Activated naive CD4-positive, alpha-beta T cell treated with anti-CD3 and anti-CD28 coated beads, Interleukin-2, amount 50 U/mL, for 72 hours (primary cell): ENCODE data around the gene JMJD1C. TPM values are rescaled to one million over a fixed set of nuclear protein-coding genes. Genes with fewer than 3 reads are reported as not detected.
A peak's percentile ranks its signal among the peaks of the same experiment; 100 is the strongest.
"Not testable (repeated sequence)": the region's sequence is repeated elsewhere in the genome, so short reads cannot be mapped to it uniquely, and the experiment has no call there.

Source experiments
- ATAC-seq, 2 donors: fragments of 150-1000 bp; cut with Tn5 transposase; 2 replicates each; pipeline ENCODE4 v1.10.0; 2021; ENCODE audit warnings: mild to moderate bottlenecking in 2 of 2, moderate library complexity in 2 of 2
- DNase-seq, 2 donors: peaks; one replicate each; pipeline ENCODE4 v3.0.0; 2021 to 2022; ENCODE audit warnings: low spot score in 2 of 2
- H3K27ac Mint-ChIP-seq, 2 donors: one replicate each; pipeline ENCODE4 v1.8.0; 2022; ENCODE audit warnings: mild to moderate bottlenecking in 2 of 2, mixed read lengths in 2 of 2
- H3K36me3 Mint-ChIP-seq, 2 donors: one replicate each; pipeline ENCODE4 v1.8.0; 2022; ENCODE audit warnings: mixed read lengths in 2 of 2
- H3K9me3 Mint-ChIP-seq, 2 donors: one replicate each; pipeline ENCODE4 v1.8.0; 2022; ENCODE audit warnings: mixed read lengths in 2 of 2
- total RNA-seq, 2 donors: library from RNA; stranded (reverse); gene quantifications; one replicate each; pipeline ENCODE4 v1.2.3, GENCODE V29; 2022

The JMJD1C gene
- total RNA-seq, 2 donors from 2014 or later, result 62.5 to 68.7 TPM

DNA sequence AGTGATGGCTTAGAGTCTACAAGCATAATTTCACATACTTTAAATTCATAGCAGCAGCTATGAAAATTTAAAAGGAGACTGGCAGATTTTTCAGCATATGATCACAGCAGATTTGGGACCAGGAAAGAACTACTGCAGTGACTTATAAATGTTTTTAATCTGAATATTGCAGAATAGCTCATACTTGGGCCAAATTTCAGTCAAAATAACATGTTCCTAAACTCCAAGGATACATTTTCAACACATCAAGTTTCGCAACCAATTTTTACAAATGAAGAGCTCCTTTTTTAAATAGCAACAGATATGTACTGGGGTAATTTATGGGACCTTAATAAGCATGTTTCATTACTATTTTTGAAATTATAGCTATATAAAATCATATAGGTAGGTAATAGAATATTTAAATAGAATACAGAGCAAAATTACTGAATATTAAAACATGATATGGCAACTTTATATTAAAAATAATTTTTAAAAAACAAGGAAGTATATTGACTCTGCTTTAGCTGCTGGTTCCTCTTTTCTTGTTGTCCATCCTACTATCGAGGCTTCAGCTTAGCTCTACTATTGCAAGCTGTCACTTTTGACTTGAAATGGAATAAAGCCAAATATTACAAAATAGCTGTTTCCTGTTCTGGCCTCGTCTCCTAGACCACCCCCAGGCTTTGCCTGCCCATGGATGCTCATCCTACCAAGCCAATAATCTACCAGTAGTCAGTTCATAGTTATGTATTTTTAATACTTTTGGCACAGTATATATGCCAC, 209.6 kb downstream of the JMJD1C start:
- Mint-ChIP-seq H3K36me3 (peaks cover 0 to 24% of the 10 kb centered on the region in 2 donors), H3K9me3 (peaks cover 0 to 3% of the 10 kb centered on the region in 2 donors), H3K27ac (no peak overlapping the region)
- DNase-seq, result no peak
- ATAC-seq, result no peak

DNA sequence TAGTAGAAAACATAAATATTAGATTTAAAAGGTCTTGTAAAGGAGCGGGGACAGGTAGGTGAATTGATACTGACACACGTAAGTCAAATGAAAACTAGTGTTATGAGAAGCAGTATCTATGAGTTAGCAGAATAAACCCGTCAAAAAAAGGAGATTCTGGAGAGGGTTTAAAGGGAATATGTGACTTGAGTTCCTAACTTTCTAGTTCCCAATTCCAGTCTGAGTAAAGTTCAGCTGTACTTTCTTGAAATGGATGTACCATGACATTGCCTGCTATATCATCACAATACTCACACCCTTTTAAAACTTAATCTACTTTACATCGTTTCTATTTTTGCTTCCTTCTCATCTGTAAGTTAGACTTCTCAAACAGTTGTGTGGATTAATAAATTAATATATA, 210.5 kb downstream of the JMJD1C start:
- no peak for DNase-seq
- Mint-ChIP-seq H3K36me3 (peaks cover 0 to 17% of the 10 kb centered on the region in 2 donors), H3K27ac (no peak overlapping the region)

DNA sequence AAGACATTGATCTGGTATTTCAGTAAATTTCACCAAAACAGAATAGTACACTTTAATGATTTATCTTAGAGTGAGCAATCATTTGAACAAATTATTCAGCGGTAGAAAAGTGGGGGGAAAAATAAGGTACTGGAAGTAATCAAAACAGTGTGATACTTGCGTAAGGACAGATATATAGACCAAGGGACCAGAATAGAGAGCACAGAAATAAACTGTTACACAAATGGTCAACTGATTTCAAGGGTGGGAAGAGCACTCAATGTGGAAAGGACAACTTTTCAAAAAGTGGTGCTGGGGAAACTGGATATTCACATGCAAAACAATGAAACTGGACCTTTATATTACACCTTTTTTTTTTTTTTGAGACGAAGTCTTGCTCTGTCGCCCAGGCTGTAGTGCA, 212.7 kb downstream of the JMJD1C start:
- Mint-ChIP-seq H3K36me3 (peaks cover 7 to 30% of the 10 kb centered on the region in 2 donors), H3K9me3 (peaks cover 0 to 3% of the 10 kb centered on the region in 2 donors), H3K27ac (peak overlapping the region in 1 of 2 donors; percentile 11)
- ATAC-seq (no peak), DNase-seq (no peak)

More for the DNA sequence above, 210.5 kb downstream of the JMJD1C start:
- H3K9me3 Mint-ChIP-seq, result peaks cover 0 to 3% of the 10 kb centered on the region in 2 donors
- ATAC-seq, result no peak

DNA sequence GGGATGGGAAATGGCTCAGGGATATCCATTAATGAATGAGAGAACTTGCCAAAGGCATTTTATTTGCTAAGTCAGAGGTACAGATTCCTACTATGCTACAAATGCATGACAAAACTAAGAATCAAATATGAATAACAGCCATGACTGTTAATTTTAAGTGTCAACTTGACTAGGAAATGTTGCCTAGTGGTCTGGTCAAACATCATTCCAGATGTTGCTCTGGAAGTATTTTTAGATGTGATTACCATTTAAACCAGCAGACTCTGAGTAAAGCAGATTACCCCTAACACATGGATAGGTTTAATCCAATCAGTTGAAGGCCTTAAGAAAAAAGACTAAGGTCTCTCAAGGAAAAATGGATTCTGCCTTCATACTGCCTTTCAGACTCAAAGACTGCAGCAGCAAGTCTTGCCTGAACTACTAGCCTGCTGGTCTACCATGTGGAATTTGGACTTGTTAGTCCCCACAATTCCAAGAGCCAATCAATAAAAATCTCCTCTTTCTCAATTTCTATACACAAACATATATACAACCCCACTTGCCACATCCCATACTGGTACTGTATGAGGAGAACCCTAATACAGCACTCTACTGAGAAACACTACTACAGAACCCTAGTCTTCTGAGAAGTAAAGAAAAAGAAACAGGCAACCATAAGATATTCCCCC, 213.5 kb downstream of the JMJD1C start:
- peaks cover 1 to 3% of the 10 kb centered on the region in 2 donors for H3K9me3 Mint-ChIP-seq
- no peak for ATAC-seq
- DNase-seq, result no peak
- H3K27ac Mint-ChIP-seq, result no peak overlapping the region
- H3K36me3 Mint-ChIP-seq, result peaks cover 7 to 36% of the 10 kb centered on the region in 2 donors

DNA sequence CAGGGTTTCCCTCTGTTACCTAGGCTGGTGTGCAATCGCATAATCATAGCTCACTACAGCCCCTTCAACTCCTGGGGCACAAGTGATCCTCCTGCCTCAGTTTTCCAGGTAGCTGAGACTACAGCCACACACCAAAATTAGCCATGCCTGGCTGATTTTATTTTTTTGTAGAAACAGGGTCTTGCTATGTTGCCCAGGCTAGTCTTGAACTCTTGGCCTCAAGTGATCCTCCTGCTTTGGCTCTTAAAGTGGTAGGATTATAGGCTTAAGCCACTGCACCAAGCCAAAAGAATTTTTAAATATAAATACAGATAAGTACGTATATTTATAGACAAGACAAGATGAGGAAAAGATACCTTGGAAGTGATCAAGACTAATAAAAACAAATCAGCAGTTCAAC, 215.7 kb downstream of the JMJD1C start:
- ATAC-seq (no peak), DNase-seq (no peak)
- Mint-ChIP-seq H3K9me3 (peaks cover 10 to 12% of the 10 kb centered on the region in 2 donors), H3K36me3 (peaks cover 21 to 52% of the 10 kb centered on the region in 2 donors), H3K27ac (no peak overlapping the region)

DNA sequence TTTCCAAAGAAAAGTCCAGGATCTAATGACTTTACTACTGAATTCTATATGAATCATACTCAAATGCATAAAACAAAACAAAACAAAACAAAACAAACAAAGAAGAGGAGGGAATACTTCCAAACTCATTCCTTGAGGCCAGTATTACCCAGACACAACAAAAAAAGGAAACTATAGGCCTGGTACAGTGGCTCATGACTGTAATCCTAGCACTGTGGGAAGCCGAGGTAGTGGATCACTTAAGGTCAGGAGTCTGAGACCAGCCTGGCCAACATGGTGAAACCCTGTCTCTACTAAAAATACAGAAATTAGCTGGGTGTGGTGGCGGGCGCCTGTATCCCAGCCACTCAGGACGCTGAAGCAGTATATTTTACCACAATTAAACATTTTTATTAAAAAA, 218.0 kb downstream of the JMJD1C start:
- DNase-seq (no peak), ATAC-seq (no peak)
- no peak overlapping the region for H3K27ac Mint-ChIP-seq
- H3K36me3 Mint-ChIP-seq, result peaks cover 21 to 54% of the 10 kb centered on the region in 2 donors
- peaks cover 7 to 12% of the 10 kb centered on the region in 2 donors for H3K9me3 Mint-ChIP-seq

DNA sequence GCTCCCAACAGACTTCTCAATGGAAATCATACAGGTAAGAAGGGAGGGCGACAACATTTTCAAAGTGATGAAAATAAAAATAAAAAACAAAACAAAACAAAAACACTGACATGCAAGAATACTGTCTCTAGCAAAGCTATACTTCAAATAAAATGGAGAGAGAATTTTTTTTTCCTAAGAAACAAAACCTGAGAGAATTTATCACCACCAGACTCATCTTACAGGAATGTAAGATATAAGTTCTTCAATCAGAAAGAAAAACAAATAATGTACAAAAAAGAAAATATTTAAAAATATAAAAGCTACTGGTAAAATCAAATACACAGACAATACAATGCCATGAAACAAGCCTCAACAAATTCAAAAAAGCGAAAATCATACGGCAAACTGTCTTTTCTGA, 219.4 kb downstream of the JMJD1C start:
- Mint-ChIP-seq H3K9me3 (peaks cover 7 to 12% of the 10 kb centered on the region in 2 donors), H3K27ac (no peak overlapping the region), H3K36me3 (peaks cover 21 to 48% of the 10 kb centered on the region in 2 donors)
- DNase-seq (no peak), ATAC-seq (no peak)

DNA sequence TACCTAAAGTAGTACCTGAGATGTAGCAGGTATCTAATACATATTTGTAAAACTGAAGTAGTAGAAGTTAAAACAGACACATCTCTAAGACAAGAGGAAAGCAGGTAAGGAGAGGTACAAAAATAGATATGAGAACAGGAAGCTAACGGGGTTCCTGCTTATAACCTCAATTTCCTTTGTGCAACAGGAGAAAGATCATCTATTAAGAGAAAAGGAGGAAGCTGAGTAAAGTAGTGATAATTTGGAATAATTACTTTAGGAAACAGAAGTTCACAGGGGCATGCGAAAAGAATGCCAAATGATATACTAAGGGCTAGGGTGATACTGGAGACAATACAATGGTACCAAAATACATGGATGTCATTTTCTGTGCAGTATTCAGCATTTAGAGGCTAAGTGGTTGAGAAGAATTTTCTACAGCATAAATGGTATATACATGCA, 223.9 kb downstream of the JMJD1C start:
- Mint-ChIP-seq H3K9me3 (peaks cover 7 to 8% of the 10 kb centered on the region in 2 donors), H3K27ac (peak overlapping the region in 1 of 2 donors; percentile 80), H3K36me3 (peaks cover 10 to 35% of the 10 kb centered on the region in 2 donors)
- no peak for DNase-seq
- peak in 1 of 2 donors; percentile 24 for ATAC-seq

DNA sequence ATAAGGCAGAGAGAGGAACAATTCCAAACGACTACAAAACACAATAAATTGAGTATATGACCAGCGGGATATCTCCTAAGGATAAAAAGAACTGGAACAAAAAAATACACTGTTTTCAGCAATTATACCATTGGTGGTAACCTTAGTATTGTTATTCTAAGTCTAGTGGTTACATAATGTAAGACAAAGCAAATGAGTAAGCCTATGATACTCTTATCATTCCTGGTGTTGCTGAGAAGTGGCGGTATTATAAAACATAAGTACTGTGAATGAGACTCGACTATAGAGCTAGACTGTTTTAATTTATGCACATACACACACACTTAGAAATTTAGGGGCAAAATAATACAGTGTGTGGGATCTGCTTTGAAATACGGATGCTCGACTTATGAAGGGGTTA, 225.0 kb downstream of the JMJD1C start:
- H3K36me3 Mint-ChIP-seq, result peaks cover 3 to 24% of the 10 kb centered on the region in 2 donors
- H3K9me3 Mint-ChIP-seq, result peaks cover 2 to 3% of the 10 kb centered on the region in 2 donors
- ATAC-seq (no peak), DNase-seq (no peak)
- peak overlapping the region in 1 of 2 donors; percentile 80 for H3K27ac Mint-ChIP-seq

DNA sequence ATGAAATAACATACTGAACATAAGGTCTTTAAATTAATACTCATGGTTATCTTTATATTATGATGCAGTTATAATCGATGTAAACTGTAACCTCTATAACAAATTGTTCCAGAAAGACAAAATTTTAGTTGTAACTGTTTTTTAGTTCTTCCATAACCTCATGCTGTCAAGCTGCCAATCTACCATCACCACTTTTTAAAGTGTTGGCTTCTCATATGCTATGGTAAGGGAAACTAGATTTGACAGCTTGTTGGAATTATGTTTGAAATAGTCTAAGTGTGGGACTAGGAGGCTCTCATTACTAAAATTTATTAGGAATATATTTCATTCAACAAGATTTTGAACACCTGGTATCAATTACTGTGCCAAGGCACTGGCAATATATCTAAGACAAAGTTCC, 227.3 kb downstream of the JMJD1C start:
- Mint-ChIP-seq H3K9me3 (no peaks in the 10 kb centered on the region), H3K27ac (peak overlapping the region in 1 of 2 donors; percentile 17), H3K36me3 (peaks cover 0 to 9% of the 10 kb centered on the region in 2 donors)
- ATAC-seq (no peak), DNase-seq (no peak)

DNA sequence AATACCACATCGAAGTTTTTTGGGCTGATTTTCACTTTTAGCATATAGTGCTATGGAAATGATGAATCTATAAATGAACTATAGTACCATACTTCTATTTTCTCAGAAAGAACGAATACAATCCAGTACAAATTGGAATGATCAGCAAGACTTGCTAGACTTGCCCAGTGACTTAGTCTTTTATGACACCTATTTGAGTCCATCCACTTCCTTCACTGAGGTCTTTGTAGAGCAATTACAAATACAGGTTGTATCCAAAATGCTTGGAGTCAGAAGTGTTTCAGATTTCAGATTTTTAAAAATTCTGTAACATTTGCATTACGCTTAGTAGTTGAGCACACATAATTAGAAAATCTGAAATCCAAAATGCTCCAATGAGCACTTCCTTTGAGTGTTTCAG, 228.4 kb downstream of the JMJD1C start:
- H3K9me3 Mint-ChIP-seq, result no peaks in the 10 kb centered on the region
- ATAC-seq (no peak), DNase-seq (no peak)
- peak overlapping the region; percentile 70 to 82 for H3K27ac Mint-ChIP-seq
- H3K36me3 Mint-ChIP-seq, result peaks cover 0 to 9% of the 10 kb centered on the region in 2 donors

DNA sequence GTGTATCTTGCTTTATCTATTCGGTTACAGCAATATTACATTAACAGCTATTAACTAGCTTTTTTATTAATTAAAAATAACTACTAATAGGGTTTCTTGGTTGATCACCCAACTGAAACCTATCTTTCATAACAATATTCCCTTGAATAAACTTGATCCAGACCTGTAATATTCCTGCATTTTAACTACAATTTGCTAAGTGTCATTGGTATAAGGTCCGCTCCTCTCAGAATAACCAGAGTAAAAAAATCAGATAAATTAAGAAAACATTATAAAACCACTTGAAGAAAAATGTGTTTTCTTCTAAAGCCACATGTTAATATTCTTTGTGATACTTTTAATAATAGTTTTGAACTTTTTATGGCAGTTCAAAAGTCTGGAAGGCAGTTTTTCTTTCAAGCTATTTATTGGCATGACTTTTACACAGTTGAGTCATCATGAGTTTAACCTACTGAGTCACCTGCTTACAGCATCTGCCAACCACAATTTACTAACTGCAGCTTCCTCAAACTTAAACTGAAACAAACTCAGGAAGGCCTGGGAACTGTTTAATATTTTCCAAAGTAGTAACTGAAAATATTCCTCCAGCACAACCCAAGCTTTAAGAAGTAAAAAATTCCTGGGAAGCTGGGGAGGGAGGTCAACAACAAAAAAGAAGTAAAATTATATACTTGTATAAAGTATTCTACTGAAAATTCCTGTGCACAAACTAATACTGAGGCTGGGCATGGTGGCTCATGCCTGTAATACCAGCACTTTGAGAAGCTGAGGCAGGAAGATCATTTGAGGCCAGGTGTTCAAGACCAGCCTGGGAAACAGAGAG, 229.5 kb downstream of the JMJD1C start:
- peak in 1 of 2 donors; percentile 10 for DNase-seq
- ATAC-seq, result peak; percentile 95 to 99
- Mint-ChIP-seq H3K36me3 (peaks cover 0 to 9% of the 10 kb centered on the region in 2 donors), H3K9me3 (no peaks in the 10 kb centered on the region), H3K27ac (peak overlapping the region in 1 of 2 donors; percentile 40)

DNA sequence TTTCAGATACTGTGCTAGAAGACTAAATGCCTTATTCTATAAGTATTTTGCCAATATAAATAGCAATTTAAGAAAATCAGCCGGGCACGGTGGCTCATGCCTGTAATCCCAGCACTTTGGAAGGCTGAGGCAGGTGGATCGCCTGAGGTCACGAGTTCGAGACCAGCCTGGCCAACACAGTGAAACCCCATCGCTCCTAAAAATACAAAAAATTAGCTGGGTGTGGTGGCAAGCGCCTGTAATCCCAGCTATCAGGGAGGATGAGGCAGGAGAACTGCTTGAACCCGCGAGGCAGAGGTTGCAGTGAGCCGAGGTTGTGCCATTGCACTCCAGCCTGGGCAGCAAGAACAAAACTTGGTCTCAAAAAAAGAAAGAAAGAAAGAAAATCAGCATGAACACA, 230.6 kb downstream of the JMJD1C start:
- not testable (repeated sequence) for H3K9me3 Mint-ChIP-seq
- H3K36me3 Mint-ChIP-seq, result peaks cover 0 to 14% of the 10 kb centered on the region in 2 donors
- peak overlapping the region in 1 of 2 donors; percentile 67 for H3K27ac Mint-ChIP-seq

DNA sequence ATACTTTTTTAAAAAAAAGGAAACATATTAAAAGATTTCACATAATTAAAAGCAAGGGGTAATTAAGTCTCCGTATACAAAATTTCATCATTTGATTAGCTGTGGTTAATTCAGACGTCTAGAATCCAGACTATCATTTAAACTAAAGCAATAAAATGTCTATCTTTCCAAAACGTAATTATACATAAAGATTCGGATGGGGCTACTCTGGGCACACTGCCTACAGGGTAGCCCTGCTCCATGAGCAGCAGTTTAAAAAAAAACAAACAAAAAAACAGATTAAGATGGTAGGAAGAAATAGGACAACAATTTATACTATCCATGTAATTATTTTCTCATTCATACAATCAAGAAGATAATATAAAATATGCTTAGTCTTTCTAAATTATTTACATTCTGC, 236.6 kb downstream of the JMJD1C start:
- no peak overlapping the region for H3K27ac Mint-ChIP-seq
- peaks cover 0 to 10% of the 10 kb centered on the region in 2 donors for H3K36me3 Mint-ChIP-seq
- no peak for ATAC-seq
- no peak for DNase-seq
- no peaks in the 10 kb centered on the region for H3K9me3 Mint-ChIP-seq

More for the DNA sequence above, 230.6 kb downstream of the JMJD1C start:
- ATAC-seq, DNase-seq: not testable (repeated sequence)

DNA sequence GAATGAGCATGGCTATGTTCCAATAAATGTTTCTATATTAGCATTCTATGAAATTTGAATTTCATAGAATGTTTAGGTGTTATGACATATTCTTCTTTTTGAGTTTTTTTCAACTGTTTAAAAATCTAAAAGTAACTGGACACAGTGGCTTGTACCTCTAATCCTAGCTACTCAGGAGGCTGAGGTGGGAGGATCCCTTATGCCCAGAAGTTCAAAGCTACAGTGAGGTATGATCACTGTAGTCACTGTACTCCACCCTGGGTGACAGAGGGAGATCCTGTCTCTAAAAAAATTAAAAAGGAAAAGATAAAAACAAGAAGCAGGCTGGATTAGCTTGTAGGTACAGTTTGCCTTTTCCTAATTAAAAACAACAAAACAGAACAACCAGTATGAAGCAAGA, 237.5 kb downstream of the JMJD1C start:
- no peaks in the 10 kb centered on the region for H3K9me3 Mint-ChIP-seq
- ATAC-seq, result no peak
- DNase-seq, result no peak
- peak overlapping the region in 1 of 2 donors; percentile 22 for H3K27ac Mint-ChIP-seq
- H3K36me3 Mint-ChIP-seq, result peaks cover 0 to 10% of the 10 kb centered on the region in 2 donors

DNA sequence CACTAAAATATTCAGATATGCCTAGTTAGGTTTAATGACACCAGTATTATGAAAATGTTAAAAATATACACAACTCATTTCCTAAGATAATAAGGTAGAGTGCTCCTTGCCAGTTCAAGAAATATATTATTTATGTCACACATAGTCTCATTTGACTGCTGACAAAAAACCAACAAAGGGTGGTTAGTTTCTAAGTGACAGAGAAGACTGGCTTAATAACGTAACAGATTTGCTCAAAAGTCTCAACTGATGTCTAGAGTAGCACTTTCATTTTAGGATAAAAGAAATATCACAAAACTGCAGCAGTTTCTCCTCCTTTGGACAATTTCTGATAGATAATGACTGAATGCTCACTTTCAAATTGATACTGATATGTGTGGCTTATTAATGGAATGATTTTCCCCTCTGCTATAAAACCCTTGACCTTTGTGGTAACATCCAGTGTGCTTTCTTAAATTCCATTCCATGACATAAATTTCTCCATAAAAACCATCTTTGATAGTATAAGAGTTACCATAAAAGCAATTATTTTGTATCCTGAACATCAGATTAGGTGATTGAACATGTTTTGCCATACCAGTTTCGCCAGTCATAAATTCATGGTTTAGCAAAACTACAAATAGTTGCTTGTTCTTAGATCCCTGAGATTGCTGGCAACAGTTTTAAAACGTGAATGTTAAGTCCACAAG, 238.4 kb downstream of the JMJD1C start:
- Mint-ChIP-seq H3K9me3 (no peaks in the 10 kb centered on the region), H3K36me3 (peaks cover 0 to 13% of the 10 kb centered on the region in 2 donors), H3K27ac (peak overlapping the region; percentile 95 to 99)
- DNase-seq, result no peak
- peak; percentile 54 to 62 for ATAC-seq
